IPS-20b (cell line): Measurements from ENCODE around the gene FABP2.
"Not testable (repeated sequence)": the region's sequence is repeated elsewhere in the genome, so short reads cannot be mapped to it uniquely, and the experiment has no call there.

ENCODE experiments used
- H3K27ac ChIP-seq: one replicate; pipeline ENCODE4 v1.5.1; 2013; ENCODE audit warnings: low read length
- H3K27me3 ChIP-seq: 2 replicates; pipeline ENCODE4 v1.6.1; 2013; ENCODE audit warnings: mild to moderate bottlenecking, low read length, inconsistent platforms; ENCODE audit not compliant: insufficient read depth
- H3K36me3 ChIP-seq: 2 replicates; pipeline ENCODE4 v1.6.1; 2013; ENCODE audit warnings: low read depth, mild to moderate bottlenecking, inconsistent platforms, low read length, moderate library complexity; ENCODE audit not compliant: insufficient read depth
- H3K4me1 ChIP-seq: 2 replicates; pipeline ENCODE4 v1.6.1; 2013; ENCODE audit warnings: mild to moderate bottlenecking, control low read depth, inconsistent platforms, low read length, moderate library complexity; ENCODE audit not compliant: insufficient read depth
- H3K4me3 ChIP-seq: 2 replicates; pipeline ENCODE4 v1.5.1; 2013; ENCODE audit warnings: mild to moderate bottlenecking, low read length, inconsistent platforms
- H3K9ac ChIP-seq: 2 replicates; pipeline ENCODE4 v1.6.1; 2013; ENCODE audit warnings: low read depth, mild to moderate bottlenecking, inconsistent platforms, low read length, moderate library complexity
- H3K9me3 ChIP-seq: 2 replicates; pipeline ENCODE4 v1.6.1; 2013; ENCODE audit warnings: mild to moderate bottlenecking, low read depth, low read length, inconsistent platforms; ENCODE audit not compliant: insufficient read depth

Gene FABP2

DNA sequence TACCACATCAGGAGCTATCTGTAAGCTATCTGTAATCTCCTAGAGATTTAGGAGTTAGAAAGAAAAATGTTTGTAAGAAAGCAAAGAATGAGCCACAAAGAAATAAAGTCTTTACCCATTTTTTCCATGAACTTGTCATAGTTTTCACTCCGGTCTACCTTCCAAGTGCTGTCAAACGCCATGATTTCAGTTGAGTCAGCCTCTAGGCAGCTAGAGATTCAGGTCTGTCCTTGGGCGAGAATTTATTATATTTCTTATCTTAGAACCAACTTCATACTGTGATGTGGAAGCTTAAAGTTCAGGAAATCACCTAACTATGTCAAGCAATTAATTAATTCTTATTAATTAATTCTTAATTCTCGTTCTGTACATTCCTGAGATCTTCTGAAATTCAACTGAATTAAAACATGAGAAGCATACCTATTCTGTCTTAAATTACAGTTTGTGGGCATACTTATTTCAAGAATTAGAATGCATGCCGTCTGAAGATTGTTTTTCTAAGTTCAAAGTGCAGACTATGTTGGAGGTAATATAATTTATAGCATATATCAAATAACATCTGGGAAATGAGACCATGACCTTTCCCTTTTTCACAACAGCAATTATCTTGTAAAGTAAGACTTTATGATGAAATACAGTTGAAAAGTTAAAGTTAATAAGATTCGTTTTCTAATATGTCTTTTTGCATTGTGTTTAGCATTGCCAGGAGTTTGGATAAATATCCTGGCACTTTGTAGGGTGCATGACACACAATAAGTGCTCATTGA lies at the start of gene FABP2:
Gene FABP2, minus strand, starts transcription at position 218 of the 767 bp plus-strand sequence. Its CDS starts 36 bp downstream, at position 182.
- Histone ChIP-seq H3K4me1 (no peaks in the 10 kb centered on the region), H3K27ac (no peak within 1 kb of the TSS), H3K4me3 (no peak within 1 kb of the TSS), H3K9ac (no peak within 1 kb of the TSS), H3K27me3 (no peaks in the 10 kb centered on the region), H3K36me3 (no peaks in the 10 kb centered on the region), H3K9me3 (no peaks in the 10 kb centered on the region)

DNA sequence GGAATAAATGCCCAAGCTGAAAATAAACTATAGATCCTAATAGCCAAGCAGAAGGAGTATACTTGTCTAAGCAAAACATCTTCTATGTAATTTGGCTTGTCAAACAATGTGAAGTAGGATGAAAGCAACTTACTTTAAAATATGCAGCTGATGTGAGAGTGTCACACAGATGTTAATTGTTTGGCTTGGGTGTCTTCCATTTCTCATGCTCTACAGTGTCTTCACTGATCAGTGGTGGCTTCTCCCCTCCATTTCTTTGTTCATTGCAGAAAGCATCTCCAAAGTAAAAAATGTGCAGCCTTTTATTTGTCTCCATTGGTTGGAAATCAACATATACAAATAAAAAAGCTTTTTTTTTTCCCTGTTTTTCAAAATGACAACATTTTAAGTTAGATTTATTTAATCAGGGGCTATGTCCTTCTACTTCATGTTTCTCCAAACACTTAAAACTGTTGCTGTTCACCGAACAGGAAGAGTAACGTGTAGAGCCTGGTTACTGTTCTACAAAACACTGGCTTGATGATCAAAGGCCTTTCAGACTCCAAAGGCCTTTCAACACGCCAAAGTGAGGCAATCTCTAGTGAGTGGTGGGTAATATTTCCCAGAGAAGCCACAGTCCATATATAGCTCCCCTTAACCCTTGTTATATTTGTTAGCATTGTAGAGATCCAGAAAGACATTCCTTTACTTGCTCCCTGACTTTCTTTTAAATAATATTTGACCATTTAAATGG lies 49.2 kb upstream of the FABP2 start:
- H3K27me3 ChIP-seq, H3K36me3 ChIP-seq, H3K9ac ChIP-seq, H3K27ac ChIP-seq, H3K9me3 ChIP-seq, H3K4me1 ChIP-seq, H3K4me3 ChIP-seq: not testable (repeated sequence)

DNA sequence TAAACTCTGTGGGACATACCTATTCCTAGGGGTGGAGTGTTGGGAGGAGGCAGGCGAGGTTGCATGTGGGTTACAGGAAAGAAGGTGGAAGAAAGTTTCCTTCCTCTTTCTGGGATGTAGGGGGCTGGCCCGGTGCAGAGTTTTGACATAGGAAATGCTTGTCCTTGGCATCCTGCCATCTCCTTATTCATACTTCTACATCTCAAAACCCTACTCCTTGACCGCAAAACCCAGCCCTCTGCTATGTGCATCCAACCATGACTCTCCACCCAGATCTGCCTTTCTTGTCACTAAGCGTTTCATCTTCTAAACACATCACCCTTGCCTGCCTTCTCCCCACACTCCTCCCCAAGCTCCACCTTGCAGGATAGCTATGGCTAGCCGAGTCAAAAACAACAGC lies 48.5 kb upstream of the FABP2 start:
- not testable (repeated sequence) for H3K9me3 ChIP-seq, H3K9ac ChIP-seq, H3K4me3 ChIP-seq, H3K4me1 ChIP-seq, H3K36me3 ChIP-seq, H3K27me3 ChIP-seq, H3K27ac ChIP-seq

DNA sequence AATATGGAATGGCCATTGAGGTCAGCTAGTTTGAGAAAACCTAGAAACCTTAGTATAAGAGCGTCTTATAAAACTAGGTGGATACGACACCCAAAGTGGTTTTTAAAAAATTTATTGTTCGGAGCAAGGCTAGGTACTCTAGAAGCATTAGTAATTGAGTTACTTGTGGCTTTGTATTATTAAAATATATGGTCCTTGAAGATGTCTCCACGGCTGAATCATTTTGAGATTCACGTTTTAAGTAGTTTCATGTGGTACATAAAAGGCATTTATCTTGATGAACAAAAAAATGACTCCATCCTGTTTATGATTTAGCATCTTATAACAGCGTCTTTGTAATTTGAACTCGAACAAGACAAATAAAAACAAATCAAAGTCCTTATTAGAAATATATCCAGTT lies 44.9 kb upstream of the FABP2 start:
- H3K27ac ChIP-seq, H3K9ac ChIP-seq, H3K4me1 ChIP-seq, H3K36me3 ChIP-seq, H3K9me3 ChIP-seq, H3K4me3 ChIP-seq, H3K27me3 ChIP-seq: not testable (repeated sequence)

DNA sequence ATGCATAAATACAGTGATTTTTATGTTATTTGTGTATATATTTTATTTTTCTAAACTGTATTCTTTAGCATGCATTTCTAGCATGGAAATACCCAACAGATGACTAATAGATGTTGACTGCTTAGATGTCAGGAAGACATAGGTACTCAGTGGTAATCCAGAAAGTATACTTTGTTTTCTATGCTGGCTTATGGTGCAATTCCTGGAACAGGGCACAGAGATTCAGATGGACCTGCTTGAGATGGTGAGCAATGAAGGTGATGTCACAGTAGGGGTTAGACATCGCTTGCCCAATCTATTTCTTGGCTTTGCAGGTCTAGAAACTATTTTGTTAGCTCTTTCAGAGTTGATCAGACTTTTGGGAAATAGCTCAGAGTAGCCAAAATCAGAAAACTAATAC lies 42.3 kb upstream of the FABP2 start:
- not testable (repeated sequence) for H3K4me1 ChIP-seq, H3K9ac ChIP-seq, H3K36me3 ChIP-seq, H3K4me3 ChIP-seq, H3K9me3 ChIP-seq, H3K27ac ChIP-seq, H3K27me3 ChIP-seq

DNA sequence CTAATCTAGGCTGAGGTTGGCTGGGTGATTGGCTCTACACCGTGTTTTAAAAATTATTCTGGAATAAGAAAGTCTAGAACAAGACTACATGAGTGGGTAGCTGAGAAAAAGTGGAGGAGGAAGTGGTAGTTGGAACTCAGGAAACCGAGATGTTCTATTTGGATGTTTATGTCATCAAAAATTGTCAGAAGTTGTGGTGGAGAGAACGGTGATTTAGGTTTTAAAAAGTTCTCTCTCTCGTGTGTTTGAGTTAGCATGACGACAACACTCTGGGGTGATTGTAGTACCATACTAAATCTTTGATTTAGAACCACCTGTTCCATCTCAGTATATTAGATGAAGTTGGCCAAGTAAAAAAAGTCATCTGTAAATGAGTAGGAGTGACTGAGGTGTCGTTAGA lies 41.4 kb upstream of the FABP2 start:
- not testable (repeated sequence) for H3K4me3 ChIP-seq, H3K36me3 ChIP-seq, H3K4me1 ChIP-seq, H3K27ac ChIP-seq, H3K27me3 ChIP-seq, H3K9me3 ChIP-seq, H3K9ac ChIP-seq

DNA sequence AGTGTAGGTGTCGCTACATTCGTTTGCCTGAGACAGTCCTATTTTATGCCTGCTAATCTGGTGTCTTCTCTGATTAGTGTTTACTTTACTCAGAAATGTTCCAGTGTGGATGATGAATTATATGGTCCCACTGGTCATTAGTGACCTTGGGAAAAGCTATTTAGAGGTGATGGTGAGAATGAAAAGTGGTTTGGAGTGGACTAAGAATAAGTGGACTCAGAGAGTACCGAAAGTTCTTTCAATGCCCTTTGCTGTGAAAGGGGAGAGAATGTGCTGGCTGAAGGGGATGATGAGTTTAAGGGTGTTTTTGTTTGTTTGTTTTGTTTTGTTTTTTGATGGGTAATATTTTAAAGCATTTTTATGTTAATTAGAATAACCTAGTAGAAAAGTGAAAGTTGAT lies 40.5 kb upstream of the FABP2 start:
- H3K4me1 ChIP-seq, H3K9ac ChIP-seq, H3K9me3 ChIP-seq, H3K4me3 ChIP-seq, H3K27ac ChIP-seq, H3K36me3 ChIP-seq, H3K27me3 ChIP-seq: not testable (repeated sequence)

DNA sequence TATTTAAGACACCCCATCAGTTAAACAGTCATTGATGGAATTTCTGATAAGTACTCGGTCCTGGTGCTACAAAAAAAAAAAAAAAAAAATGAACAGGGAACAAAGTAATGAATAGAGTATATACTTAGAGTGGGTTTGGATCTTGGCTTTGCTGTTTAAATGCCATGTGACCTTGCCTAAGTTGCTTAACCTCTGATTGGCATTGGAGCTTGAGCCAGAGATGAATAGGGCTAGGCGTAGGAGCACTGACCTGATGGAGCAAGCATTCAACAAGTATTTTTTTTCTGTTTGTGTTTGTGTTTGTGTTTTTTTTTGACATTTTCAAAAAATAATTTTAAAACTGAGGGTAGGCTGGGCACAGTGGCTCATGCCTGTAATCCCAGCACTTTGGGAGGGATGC lies 37.9 kb upstream of the FABP2 start:
- not testable (repeated sequence) for H3K9me3 ChIP-seq, H3K27me3 ChIP-seq, H3K27ac ChIP-seq, H3K36me3 ChIP-seq, H3K4me1 ChIP-seq, H3K9ac ChIP-seq, H3K4me3 ChIP-seq

DNA sequence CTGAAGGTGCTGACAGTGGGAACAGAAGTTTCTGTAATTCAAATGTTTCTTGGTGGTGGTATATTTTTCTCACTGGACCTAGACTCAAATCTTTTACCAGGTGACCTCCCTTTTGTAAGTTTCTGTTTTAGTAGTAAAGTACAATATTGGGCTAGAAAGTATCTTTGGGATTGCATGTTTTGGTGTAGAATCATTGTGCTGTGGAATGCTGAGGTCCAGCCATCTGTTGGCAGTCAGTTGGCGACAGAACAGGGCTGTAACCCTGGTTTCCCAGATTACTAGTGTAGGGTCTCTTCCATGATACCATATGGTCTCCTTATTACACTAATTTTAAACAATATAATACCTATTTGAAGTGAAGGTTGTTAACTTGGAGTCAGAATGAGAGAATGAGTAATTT lies 34.9 kb upstream of the FABP2 start:
- not testable (repeated sequence) for H3K36me3 ChIP-seq

DNA sequence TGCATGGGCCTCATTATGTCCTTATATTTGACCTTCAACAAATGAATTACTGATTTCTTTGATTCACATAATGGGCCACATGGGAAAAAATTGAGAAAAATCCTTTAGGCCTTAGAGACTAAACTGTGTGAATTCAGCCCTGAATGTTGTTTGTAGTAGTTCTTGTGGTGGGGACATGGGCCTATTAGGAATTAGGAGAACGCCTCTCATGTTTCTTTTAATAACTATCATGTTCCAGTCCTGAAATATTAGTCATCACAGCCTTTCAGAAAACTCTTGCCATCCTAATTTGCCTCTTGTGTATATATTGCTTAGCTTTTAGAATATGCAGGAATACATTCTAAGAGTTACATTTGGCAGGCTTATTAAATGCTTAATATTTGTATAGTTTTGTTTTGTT lies 34.1 kb upstream of the FABP2 start:
- H3K27ac ChIP-seq, H3K9ac ChIP-seq, H3K9me3 ChIP-seq, H3K36me3 ChIP-seq, H3K27me3 ChIP-seq, H3K4me3 ChIP-seq, H3K4me1 ChIP-seq: not testable (repeated sequence)

More for the DNA sequence above, 34.9 kb upstream of the FABP2 start:
- H3K27me3 ChIP-seq, H3K9ac ChIP-seq, H3K4me1 ChIP-seq, H3K4me3 ChIP-seq, H3K27ac ChIP-seq, H3K9me3 ChIP-seq: not testable (repeated sequence)

DNA sequence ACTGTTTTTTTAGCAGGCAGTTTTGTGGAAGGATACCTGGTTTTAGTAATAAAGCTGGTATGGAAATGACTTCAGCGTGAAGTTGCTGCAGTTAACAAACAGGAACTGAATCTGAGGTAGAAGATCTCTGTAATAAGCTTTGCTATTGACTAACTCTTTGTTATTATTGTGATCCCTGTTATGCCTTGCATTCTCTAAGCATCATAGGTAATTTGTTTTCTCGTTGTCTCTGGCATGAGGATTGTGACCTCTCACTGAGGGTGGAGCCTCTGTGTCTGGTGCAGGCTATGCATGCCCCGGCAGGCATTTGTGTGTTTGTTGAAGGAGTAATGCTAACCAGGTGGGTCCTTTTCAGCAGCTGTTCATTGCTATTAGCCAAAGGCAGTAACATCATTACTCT lies 31.4 kb upstream of the FABP2 start:
- not testable (repeated sequence) for H3K27ac ChIP-seq, H3K9ac ChIP-seq, H3K4me3 ChIP-seq, H3K4me1 ChIP-seq, H3K9me3 ChIP-seq, H3K27me3 ChIP-seq, H3K36me3 ChIP-seq

DNA sequence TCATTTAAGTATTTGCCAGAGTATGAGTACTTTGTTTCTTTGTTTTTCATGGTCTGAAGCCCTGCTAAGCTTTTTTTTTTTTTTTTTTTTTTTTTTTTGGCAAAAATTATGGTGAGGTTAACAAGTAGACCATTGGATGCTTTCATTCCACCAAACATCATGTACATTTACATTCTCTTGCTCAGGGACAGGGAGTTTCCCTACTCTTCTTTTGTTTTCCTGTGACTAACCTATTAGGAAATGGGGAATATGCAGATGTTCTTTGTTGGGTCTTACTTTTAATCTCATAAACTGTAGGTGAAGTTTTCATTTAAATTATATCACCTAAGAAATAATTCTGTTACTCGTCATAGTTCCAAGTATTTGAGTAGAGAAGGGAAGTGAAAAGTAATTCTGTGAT lies 26.2 kb upstream of the FABP2 start:
- not testable (repeated sequence) for H3K36me3 ChIP-seq, H3K9me3 ChIP-seq

More for the DNA sequence above, 26.2 kb upstream of the FABP2 start:
- H3K4me1 ChIP-seq, H3K9ac ChIP-seq, H3K27ac ChIP-seq, H3K27me3 ChIP-seq, H3K4me3 ChIP-seq: not testable (repeated sequence)
